ENCODE data around the gene EMD. TPM values are rescaled to one million over a fixed set of nuclear protein-coding genes. Genes with fewer than 3 reads are reported as not detected.

EMD gene
- total and polyA plus RNA-seq, 10 of the 15 experiments (the other 5 are each of a cell fraction or from before 2014, with no cell fraction given): 0.76 to 100 (median 43.2) TPM

- no TSS peak for BruUV-seq (replicated peaks)
- no peak overlapping the region for H2AFZ ChIP-seq (ENCODE audit: control insufficient read depth, low read depth, low read length)
- intact Hi-C loops (cut with micrococcal nuclease; ENCODE audit: unreplicated experiment): no loop called here
- ChIA-PET CTCF (no interaction called here), RAD21 (ENCODE audit: unreplicated experiment) (no interaction called here), POLR2A (no interaction called here), SMC1A (ENCODE audit: uncharacterized antibody, unreplicated experiment) (no interaction called here)
- H3K9ac ChIP-seq (ENCODE audit: control insufficient read depth, insufficient read depth, low read length): no peak overlapping the region
- H3K36me3 ChIP-seq (ENCODE audit: control insufficient read depth in 2 of 2, insufficient read depth in 2 of 2, low read length in 1 of 2): peaks cover 6 to 51% of the 10 kb centered on the region in 2 experiments; a peak in 3 of 4 replicates
- H4K20me1 ChIP-seq (ENCODE audit: control insufficient read depth, insufficient read depth): no peaks in the 10 kb centered on the region
- H3K27ac ChIP-seq (ENCODE audit: control insufficient read depth, insufficient read depth): no peak overlapping the region
- no peak overlapping the region for H3K4me2 ChIP-seq (ENCODE audit: control insufficient read depth, insufficient read depth)
- no peak overlapping the region for H3K4me3 ChIP-seq
- H3K9me3 ChIP-seq (replicated peaks; ENCODE audit: control insufficient read depth, insufficient read depth, low read length): no peaks in the 10 kb centered on the region; the same call in 2 of the 3 replicates
- ATAC-seq: no peak
- H3K4me1 ChIP-seq (ENCODE audit: control insufficient read depth, insufficient read depth, low read length): no peaks in the 10 kb centered on the region
- in situ Hi-C loops (cut with MboI): no loop called here
- DNase-seq (ENCODE audit: low read depth, low spot score): no peak
- WGBS (ENCODE audit: insufficient coverage, insufficient replicate concordance, low lambda C conversion rate, missing lambda C conversion rate): 87% methylated on average over 32 of the region's 34 CpGs
- no peaks in the 10 kb centered on the region for H3K27me3 ChIP-seq (replicated peaks in 1 of 2; ENCODE audit: control insufficient read depth in 2 of 2, insufficient read depth in 2 of 2, low read length in 1 of 2)
- no peak for TF ChIP-seq MEF2B (IDR thresholded peaks at IDR 0.05; ENCODE audit: partially characterized antibody, poor library complexity, severe bottlenecking)
- TF ChIP-seq NFYA (IDR thresholded peaks at IDR 0.05; ENCODE audit: borderline replicate concordance, low read depth, low read length): no peak
- no peak for TF ChIP-seq ELK1 (IDR thresholded peaks at IDR 0.05; ENCODE audit: low read depth, low read length)
- TF ChIP-seq CHD2 (IDR thresholded peaks at IDR 0.05; ENCODE audit: borderline replicate concordance, low read depth, low read length): no peak
- no peak for TF ChIP-seq RB1 (IDR thresholded peaks at IDR 0.05; ENCODE audit: borderline replicate concordance)
- TF ChIP-seq ASH2L (IDR thresholded peaks at IDR 0.05; ENCODE audit: borderline replicate concordance, low read depth): no peak
- TF ChIP-seq ATF7 (IDR thresholded peaks at IDR 0.05; ENCODE audit: low read depth): no peak
- no peak for TF ChIP-seq HSF1 (IDR thresholded peaks at IDR 0.05; ENCODE audit: low read depth, low read length)
- no peak for TF ChIP-seq CBX5 (IDR thresholded peaks at IDR 0.05; ENCODE audit: low read depth)
- no peak for FAIRE-seq
- no peaks in the 10 kb centered on the region for H3K79me2 ChIP-seq (ENCODE audit: control insufficient read depth, insufficient read depth, low read length)
Observed at GRCh38 chrX:154360155-154360713, 18.9 kb upstream of the EMD start.
